ENCODE results near the gene HECTD1. TPM values are rescaled to one million over a fixed set of nuclear protein-coding genes. Genes with fewer than 3 reads are reported as not detected.

Gene HECTD1
- total and polyA plus RNA-seq, 10 of the 15 experiments (the other 5 are each of a cell fraction or from before 2014, with no cell fraction given): 27.3 to 116 (median 57.7) TPM

GRCh38 chr14:31190219-31190603, 17.4 kb downstream of the HECTD1 start:
- TF ChIP-seq IRF3 (IDR thresholded peaks at IDR 0.05) (no peak), SMAD5 (IDR thresholded peaks at IDR 0.05; ENCODE audit: low read depth) (no peak), TCF3 (IDR thresholded peaks at IDR 0.05; ENCODE audit: borderline replicate concordance, insufficient read depth, low read depth, low read length) (no peak), YBX1 (IDR thresholded peaks at IDR 0.05) (no peak), KDM1A (IDR thresholded peaks at IDR 0.05; ENCODE audit: borderline replicate concordance) (no peak), ASH2L (IDR thresholded peaks at IDR 0.05; ENCODE audit: borderline replicate concordance, low read depth) (no peak), ZNF384 (IDR thresholded peaks at IDR 0.05; ENCODE audit: borderline replicate concordance, low read depth, low read length) (no peak), CUX1 (IDR thresholded peaks at IDR 0.05; ENCODE audit: insufficient replicate concordance, low read depth, low read length) (no peak), SIN3A (IDR thresholded peaks at IDR 0.05; ENCODE audit: low read depth, low read length) (no peak), NFYA (IDR thresholded peaks at IDR 0.05; ENCODE audit: borderline replicate concordance, low read depth, low read length) (no peak), TCF7 (IDR thresholded peaks at IDR 0.05; ENCODE audit: borderline replicate concordance) (no peak), ZZZ3 (IDR thresholded peaks at IDR 0.05; ENCODE audit: control insufficient read depth, insufficient read length, low read depth) (no peak)
- TF ChIP-seq, protein P1, sequence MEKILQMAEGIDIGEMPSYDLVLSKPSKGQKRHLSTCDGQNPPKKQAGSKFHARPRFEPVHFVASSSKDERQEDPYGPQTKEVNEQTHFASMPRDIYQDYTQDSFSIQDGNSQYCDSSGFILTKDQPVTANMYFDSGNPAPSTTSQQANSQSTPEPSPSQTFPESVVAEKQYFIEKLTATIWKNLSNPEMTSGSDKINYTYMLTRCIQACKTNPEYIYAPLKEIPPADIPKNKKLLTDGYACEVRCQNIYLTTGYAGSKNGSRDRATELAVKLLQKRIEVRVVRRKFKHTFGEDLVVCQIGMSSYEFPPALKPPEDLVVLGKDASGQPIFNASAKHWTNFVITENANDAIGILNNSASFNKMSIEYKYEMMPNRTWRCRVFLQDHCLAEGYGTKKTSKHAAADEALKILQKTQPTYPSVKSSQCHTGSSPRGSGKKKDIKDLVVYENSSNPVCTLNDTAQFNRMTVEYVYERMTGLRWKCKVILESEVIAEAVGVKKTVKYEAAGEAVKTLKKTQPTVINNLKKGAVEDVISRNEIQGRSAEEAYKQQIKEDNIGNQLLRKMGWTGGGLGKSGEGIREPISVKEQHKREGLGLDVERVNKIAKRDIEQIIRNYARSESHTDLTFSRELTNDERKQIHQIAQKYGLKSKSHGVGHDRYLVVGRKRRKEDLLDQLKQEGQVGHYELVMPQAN (conservative IDR thresholded peaks at IDR 0.05): no peak
- SMC1A ChIA-PET (ENCODE audit: uncharacterized antibody, unreplicated experiment): interaction anchor here (1.2 kb wide), 1 partner anchor 16 kb away, joined by 4 read pairs; no protein-coding TSS in a partner anchor
- FAIRE-seq (no peak), ATAC-seq (no peak), DNase-seq (ENCODE audit: low read depth, low spot score) (no peak)
- no peak overlapping the region for H3K9ac ChIP-seq (ENCODE audit: control insufficient read depth, insufficient read depth, low read length)
- CTCF ChIA-PET: interaction anchor here (1.3 to 1.4 kb wide), 2 partner anchors 20 to 100 kb away, joined by 3 to 5 read pairs; no protein-coding TSS in a partner anchor
- H3K4me2 ChIP-seq (ENCODE audit: control insufficient read depth, insufficient read depth): no peak overlapping the region
- H3K27ac ChIP-seq (ENCODE audit: control insufficient read depth, insufficient read depth): no peak overlapping the region
- BruUV-seq (replicated peaks): no TSS peak
- no peaks in the 10 kb centered on the region for H3K9me3 ChIP-seq (replicated peaks; ENCODE audit: control insufficient read depth, insufficient read depth, low read length)
- H3K4me1 ChIP-seq (ENCODE audit: control insufficient read depth, insufficient read depth, low read length): no peaks in the 10 kb centered on the region
- H3K36me3 ChIP-seq (ENCODE audit: control insufficient read depth in 2 of 2, insufficient read depth in 2 of 2, low read length in 1 of 2): peaks cover 0 to 13% of the 10 kb centered on the region in 2 experiments; a peak in 2 of 4 replicates
- 98% methylated on average over 3 of the region's 3 CpGs for WGBS (ENCODE audit: insufficient coverage, insufficient replicate concordance, low lambda C conversion rate, missing lambda C conversion rate)
- H3K27me3 ChIP-seq (replicated peaks in 1 of 2; ENCODE audit: control insufficient read depth in 2 of 2, insufficient read depth in 2 of 2, low read length in 1 of 2): no peaks in the 10 kb centered on the region
- in situ Hi-C loops (cut with MboI): no loop called here
- intact Hi-C loops (cut with micrococcal nuclease; ENCODE audit: unreplicated experiment): no loop called here
- RAD21 ChIA-PET (ENCODE audit: unreplicated experiment): no interaction called here
- H3K79me2 ChIP-seq (ENCODE audit: control insufficient read depth, insufficient read depth, low read length): peaks cover 11% of the 10 kb centered on the region
- POLR2A ChIA-PET: no interaction called here
- no peak overlapping the region for H3K4me3 ChIP-seq
- no peak overlapping the region for H2AFZ ChIP-seq (ENCODE audit: control insufficient read depth, low read depth, low read length)
- no peaks in the 10 kb centered on the region for H4K20me1 ChIP-seq (ENCODE audit: control insufficient read depth, insufficient read depth)
